Measurements from ENCODE around the gene BEND2.

DNA sequence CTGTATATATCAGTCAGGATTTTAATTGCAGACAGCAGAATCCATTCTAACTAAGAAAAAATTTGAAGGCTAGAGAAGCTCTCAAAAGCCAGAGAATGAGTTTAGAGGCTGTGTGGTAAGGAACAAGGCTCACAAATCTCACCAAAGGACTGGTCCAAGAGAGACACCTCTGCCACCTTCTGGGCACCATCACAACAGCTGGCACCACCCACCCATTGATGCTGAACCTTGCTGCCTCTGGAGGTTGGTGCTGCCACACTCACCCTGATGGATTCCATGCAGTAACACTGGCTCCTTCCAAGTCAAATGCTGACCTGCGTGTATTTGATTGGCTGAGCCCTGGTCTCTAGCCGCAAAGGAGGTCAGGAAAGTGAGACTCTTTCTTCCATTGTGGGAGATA is 100.8 kb downstream of the BEND2 start:
- TF ChIP-seq, protein P1, sequence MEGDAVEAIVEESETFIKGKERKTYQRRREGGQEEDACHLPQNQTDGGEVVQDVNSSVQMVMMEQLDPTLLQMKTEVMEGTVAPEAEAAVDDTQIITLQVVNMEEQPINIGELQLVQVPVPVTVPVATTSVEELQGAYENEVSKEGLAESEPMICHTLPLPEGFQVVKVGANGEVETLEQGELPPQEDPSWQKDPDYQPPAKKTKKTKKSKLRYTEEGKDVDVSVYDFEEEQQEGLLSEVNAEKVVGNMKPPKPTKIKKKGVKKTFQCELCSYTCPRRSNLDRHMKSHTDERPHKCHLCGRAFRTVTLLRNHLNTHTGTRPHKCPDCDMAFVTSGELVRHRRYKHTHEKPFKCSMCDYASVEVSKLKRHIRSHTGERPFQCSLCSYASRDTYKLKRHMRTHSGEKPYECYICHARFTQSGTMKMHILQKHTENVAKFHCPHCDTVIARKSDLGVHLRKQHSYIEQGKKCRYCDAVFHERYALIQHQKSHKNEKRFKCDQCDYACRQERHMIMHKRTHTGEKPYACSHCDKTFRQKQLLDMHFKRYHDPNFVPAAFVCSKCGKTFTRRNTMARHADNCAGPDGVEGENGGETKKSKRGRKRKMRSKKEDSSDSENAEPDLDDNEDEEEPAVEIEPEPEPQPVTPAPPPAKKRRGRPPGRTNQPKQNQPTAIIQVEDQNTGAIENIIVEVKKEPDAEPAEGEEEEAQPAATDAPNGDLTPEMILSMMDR (IDR thresholded peaks at IDR 0.05; ENCODE audit: low read depth, low read length), result no peak
- TF ChIP-seq POLR2A (IDR thresholded peaks at IDR 0.05; ENCODE audit: extremely low read depth, insufficient read length) (no peak), MYC (IDR thresholded peaks at IDR 0.05; ENCODE audit: low read depth, low read length) (no peak)
- TF ChIP-seq, protein P2, sequence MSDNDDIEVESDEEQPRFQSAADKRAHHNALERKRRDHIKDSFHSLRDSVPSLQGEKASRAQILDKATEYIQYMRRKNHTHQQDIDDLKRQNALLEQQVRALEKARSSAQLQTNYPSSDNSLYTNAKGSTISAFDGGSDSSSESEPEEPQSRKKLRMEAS (IDR thresholded peaks at IDR 0.05; ENCODE audit: low read depth, low read length), result no peak

Measured in NB4 (cell line).